ENCODE data around the gene YEATS4. TPM values are rescaled to one million over a fixed set of nuclear protein-coding genes. Genes with fewer than 3 reads are reported as not detected.

YEATS4 gene
- total and polyA plus RNA-seq, 11 donors = 4.0 to 45.0 (median 9.9) TPM

- Histone ChIP-seq H3K27ac (no peak overlapping the region), H3K27me3 (no peaks in the 10 kb centered on the region), H3K4me1 (peaks cover 0 to 38% (median 0%) of the 10 kb centered on the region in 12 donors), H3K36me3 (no peaks in the 10 kb centered on the region), H3K9me3 (no peaks in the 10 kb centered on the region), H3K4me3 (no peak overlapping the region)
- ATAC-seq (no peak), DNase-seq (no peak)
- intact Hi-C loops (cut with DNase I) = no loop called here
- TF ChIP-seq POLR2A (IDR thresholded peaks at IDR 0.05) = no peak
- TF ChIP-seq CTCF (IDR thresholded peaks at IDR 0.05) = no peak
- 26 to 52% (median 40%) methylated on average over 1 of the region's 1 CpG for WGBS, 4 donors
Measured at GRCh38 chr12:69345742-69346141, 13.8 kb upstream of the YEATS4 start.

GRCh38 chr12:69348162-69348938 lies 11.2 kb upstream of the YEATS4 start, which contains the start of gene LYZ:
Gene LYZ, plus strand, starts transcription at chr12:69348381. Its CDS starts 28 bp downstream, at chr12:69348409.
- no peaks in the 10 kb centered on the region for H3K9me3 ChIP-seq
- peaks cover 0 to 16% (median 0%) of the 10 kb centered on the region in 12 donors for H3K4me1 ChIP-seq
- peak in 2 of 5 donors; percentile 26 to 37 for DNase-seq
- peaks cover 0 to 11% (median 0%) of the 10 kb centered on the region in 9 donors for H3K36me3 ChIP-seq
- H3K4me3 ChIP-seq = peak within 1 kb of the TSS in 6 of 12 donors; percentile 3 to 38 (median 22)
- peak; percentile 60 to 86 (median 68) for ATAC-seq
- H3K27me3 ChIP-seq = no peaks in the 10 kb centered on the region
- WGBS, 4 donors = 76 to 87% (median 82%) methylated on average over 4 of the region's 4 CpGs
- TF ChIP-seq POLR2A (IDR thresholded peaks at IDR 0.05) (no peak), CTCF (IDR thresholded peaks at IDR 0.05) (no peak)
- intact Hi-C loops (cut with DNase I) = no loop called here
- H3K27ac ChIP-seq = peak within 1 kb of the TSS in 2 of 12 donors; percentile 18 to 84

- Histone ChIP-seq H3K9me3 (no peaks in the 10 kb centered on the region), H3K4me3 (peak overlapping the region in 3 of 12 donors; percentile 8 to 38 (median 20)), H3K27me3 (no peaks in the 10 kb centered on the region), H3K36me3 (peaks cover 0 to 11% (median 0%) of the 10 kb centered on the region in 9 donors), H3K4me1 (peaks cover 0 to 9% (median 0%) of the 10 kb centered on the region in 12 donors), H3K27ac (peak overlapping the region in 1 of 12 donors; percentile 22)
- intact Hi-C loops (cut with DNase I) = loop anchor here in 2 of 10 donors (10.0 kb wide), 2 partner anchors 195 to 235 kb away; partner anchors contain the start of gene CCT2 (in 1 of the 2)
- TF ChIP-seq POLR2A (IDR thresholded peaks at IDR 0.05) = no peak
- no peak for TF ChIP-seq CTCF (IDR thresholded peaks at IDR 0.05)
- 57 to 80% (median 77%) methylated on average over 2 of the region's 2 CpGs for WGBS, 4 donors
- DNase-seq (no peak), ATAC-seq (no peak)
Measured at GRCh38 chr12:69350002-69350626, 9.4 kb upstream of the YEATS4 start.

- DNase-seq (no peak), ATAC-seq (no peak)
- H3K27me3 ChIP-seq = no peaks in the 10 kb centered on the region
- no peaks in the 10 kb centered on the region for H3K9me3 ChIP-seq
- peaks cover 0 to 9% (median 0%) of the 10 kb centered on the region in 12 donors for H3K4me1 ChIP-seq
- TF ChIP-seq CTCF (IDR thresholded peaks at IDR 0.05) (no peak), POLR2A (IDR thresholded peaks at IDR 0.05) (no peak)
- H3K27ac ChIP-seq = peak overlapping the region in 1 of 12 donors; percentile 22
- intact Hi-C loops (cut with DNase I) = loop anchor here in 2 of 10 donors (10.0 kb wide), 2 partner anchors 196 to 234 kb away; partner anchors contain the start of gene CCT2 (in 1 of the 2)
- peaks cover 0 to 11% (median 0%) of the 10 kb centered on the region in 9 donors for H3K36me3 ChIP-seq
- H3K4me3 ChIP-seq = peak overlapping the region in 1 of 12 donors; percentile 38
- 85 to 96% (median 88%) methylated on average over 1 of the region's 1 CpG for WGBS, 4 donors
Measured at GRCh38 chr12:69350777-69351176, 8.8 kb upstream of the YEATS4 start.

Measured in heart left ventricle (tissue), 16 donors.